ENCODE results near the gene RGS19.

- TF ChIP-seq POLR2A (IDR thresholded peaks at IDR 0.05) (no peak), CTCF (IDR thresholded peaks at IDR 0.05) (no peak), POLR2AphosphoS5 (IDR thresholded peaks at IDR 0.05) (no peak)
Measured at GRCh38 chr20:64049878-64050260, 29.4 kb downstream of the RGS19 start.
